ENCODE data around the gene VAV3. TPM values are rescaled to one million over a fixed set of nuclear protein-coding genes. Genes with fewer than 3 reads are reported as not detected.

Gene VAV3
- total RNA-seq, 2 experiments from 2014 or later = 2.3 to 8.3 TPM

GRCh38 chr1:107927820-107928219 lies 37.2 kb downstream of the VAV3 start:
- no peaks in the 10 kb centered on the region for H3K9me2 ChIP-seq (ENCODE audit: insufficient read depth, low read length)
- CTCF ChIA-PET (ENCODE audit: unreplicated experiment) = interaction anchor here (0.7 kb wide), 1 partner anchor 34 kb away, joined by 3 read pairs; no protein-coding TSS in a partner anchor
- H3K36me3 ChIP-seq (ENCODE audit: insufficient read depth, low read length) = no peaks in the 10 kb centered on the region
- TF ChIP-seq EZH2phosphoT487 (IDR thresholded peaks at IDR 0.05; ENCODE audit: borderline replicate concordance, low read depth, low read length) = no peak
- TF ChIP-seq, protein P1, sequence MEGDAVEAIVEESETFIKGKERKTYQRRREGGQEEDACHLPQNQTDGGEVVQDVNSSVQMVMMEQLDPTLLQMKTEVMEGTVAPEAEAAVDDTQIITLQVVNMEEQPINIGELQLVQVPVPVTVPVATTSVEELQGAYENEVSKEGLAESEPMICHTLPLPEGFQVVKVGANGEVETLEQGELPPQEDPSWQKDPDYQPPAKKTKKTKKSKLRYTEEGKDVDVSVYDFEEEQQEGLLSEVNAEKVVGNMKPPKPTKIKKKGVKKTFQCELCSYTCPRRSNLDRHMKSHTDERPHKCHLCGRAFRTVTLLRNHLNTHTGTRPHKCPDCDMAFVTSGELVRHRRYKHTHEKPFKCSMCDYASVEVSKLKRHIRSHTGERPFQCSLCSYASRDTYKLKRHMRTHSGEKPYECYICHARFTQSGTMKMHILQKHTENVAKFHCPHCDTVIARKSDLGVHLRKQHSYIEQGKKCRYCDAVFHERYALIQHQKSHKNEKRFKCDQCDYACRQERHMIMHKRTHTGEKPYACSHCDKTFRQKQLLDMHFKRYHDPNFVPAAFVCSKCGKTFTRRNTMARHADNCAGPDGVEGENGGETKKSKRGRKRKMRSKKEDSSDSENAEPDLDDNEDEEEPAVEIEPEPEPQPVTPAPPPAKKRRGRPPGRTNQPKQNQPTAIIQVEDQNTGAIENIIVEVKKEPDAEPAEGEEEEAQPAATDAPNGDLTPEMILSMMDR (conservative IDR thresholded peaks at IDR 0.05; ENCODE audit: low read length) = no peak
- H3K79me2 ChIP-seq (ENCODE audit: insufficient read depth, low read depth, low read length) = no peaks in the 10 kb centered on the region
- intact Hi-C loops (cut with micrococcal nuclease; ENCODE audit: unreplicated experiment) = loop anchor here (5.0 kb wide), 1 partner anchor 49 kb away; no protein-coding TSS in a partner anchor
- no peak overlapping the region for H3K4me3 ChIP-seq (ENCODE audit: low read depth, low read length, poor library complexity, severe bottlenecking)
- H3K4me2 ChIP-seq (ENCODE audit: low read length) = no peak overlapping the region
- H4K20me1 ChIP-seq (ENCODE audit: insufficient read depth, low read length) = no peaks in the 10 kb centered on the region
- no peaks in the 10 kb centered on the region; the same call in 1 of the 2 replicates for H3K9me3 ChIP-seq (ENCODE audit: low read length)
- H3K4me1 ChIP-seq (ENCODE audit: insufficient read depth, low read length, poor library complexity, severe bottlenecking) = peaks cover 4% of the 10 kb centered on the region
- BruUV-seq (replicated peaks) = no TSS peak
- H2AFZ ChIP-seq (ENCODE audit: low read length) = no peak overlapping the region
- POLR2A ChIA-PET = interaction anchor here (1.4 kb wide), 1 partner anchor 20 kb away, joined by 3 read pairs; no protein-coding TSS in a partner anchor
- DNase-seq (ENCODE audit: low spot score) = no peak
- H3K27ac ChIP-seq (ENCODE audit: low read depth, low read length, poor library complexity, severe bottlenecking) = no peak overlapping the region

DNA sequence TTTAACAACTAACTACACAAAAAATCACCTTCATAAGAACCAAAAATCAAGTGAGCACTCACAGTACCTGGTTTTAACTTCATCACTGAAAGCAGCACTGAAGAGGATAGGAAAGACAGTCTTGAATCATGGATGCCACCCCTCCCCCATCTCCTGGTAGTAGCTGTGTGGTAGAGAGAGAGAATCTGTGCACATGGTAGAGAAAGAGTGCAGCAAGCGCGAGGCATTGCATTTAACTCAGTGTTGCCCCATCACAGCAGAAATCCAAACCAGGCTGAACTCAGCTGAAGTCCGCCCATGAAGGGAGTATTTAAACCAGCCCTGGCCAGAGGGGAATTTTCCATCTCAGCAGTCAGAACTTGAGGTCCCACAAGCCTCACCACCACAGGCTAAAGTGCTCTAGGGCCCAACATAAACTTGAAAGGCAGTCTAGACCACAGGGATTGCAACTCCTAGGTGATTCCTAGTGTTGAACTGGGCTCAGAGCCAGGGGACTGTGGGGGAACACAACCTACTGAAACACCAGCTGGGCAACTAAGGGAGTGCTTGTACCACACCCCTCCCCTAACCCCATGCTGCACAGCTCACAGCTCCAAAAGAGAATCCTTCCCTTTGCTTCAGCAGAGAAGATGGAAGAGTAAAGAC lies 38.4 kb downstream of the VAV3 start:
- intact Hi-C loops (cut with micrococcal nuclease; ENCODE audit: unreplicated experiment) = loop anchor here (5.0 kb wide), 1 partner anchor 51 kb away; no protein-coding TSS in a partner anchor
- Histone ChIP-seq H2AFZ (ENCODE audit: low read length) (no peak overlapping the region), H3K9me2 (ENCODE audit: insufficient read depth, low read length) (no peaks in the 10 kb centered on the region), H3K79me2 (ENCODE audit: insufficient read depth, low read depth, low read length) (no peaks in the 10 kb centered on the region), H3K4me3 (ENCODE audit: low read depth, low read length, poor library complexity, severe bottlenecking) (no peak overlapping the region), H3K4me1 (ENCODE audit: insufficient read depth, low read length, poor library complexity, severe bottlenecking) (no peaks in the 10 kb centered on the region), H3K27ac (ENCODE audit: low read depth, low read length, poor library complexity, severe bottlenecking) (no peak overlapping the region), H3K9me3 (ENCODE audit: low read length) (no peaks in the 10 kb centered on the region), H3K36me3 (ENCODE audit: insufficient read depth, low read length) (no peaks in the 10 kb centered on the region), H3K4me2 (ENCODE audit: low read length) (no peak overlapping the region), H4K20me1 (ENCODE audit: insufficient read depth, low read length) (no peaks in the 10 kb centered on the region)
- DNase-seq (ENCODE audit: low spot score) = no peak
- no TSS peak for BruUV-seq (replicated peaks)
- no peak for TF ChIP-seq EZH2phosphoT487 (IDR thresholded peaks at IDR 0.05; ENCODE audit: borderline replicate concordance, low read depth, low read length)
- TF ChIP-seq, protein P1 (conservative IDR thresholded peaks at IDR 0.05; ENCODE audit: low read length) = no peak
- POLR2A ChIA-PET = interaction anchor here (0.6 to 1.4 kb wide), 3 partner anchors 19 to 63 kb away, joined by 3 read pairs; no protein-coding TSS in a partner anchor
- CTCF ChIA-PET (ENCODE audit: unreplicated experiment) = no interaction called here

DNA sequence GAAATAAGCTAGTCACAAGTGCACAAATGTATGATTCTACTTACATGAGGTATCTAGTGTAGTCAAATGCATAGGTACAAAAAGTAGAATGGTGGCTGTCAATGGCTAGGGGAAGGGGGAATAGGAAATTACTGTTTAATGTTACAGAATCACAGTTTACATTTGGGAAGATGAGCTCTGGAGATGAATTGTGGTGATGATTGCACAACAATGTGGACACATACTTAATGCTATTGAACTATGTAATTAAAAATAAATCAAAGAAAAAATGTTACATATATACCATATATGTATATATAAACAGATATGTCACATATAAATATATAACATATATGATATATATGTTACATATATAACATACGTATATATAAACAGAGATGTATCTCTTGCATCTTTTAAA lies 39.4 kb downstream of the VAV3 start:
- Histone ChIP-seq H2AFZ (ENCODE audit: low read length) (no peak overlapping the region), H3K9me2 (ENCODE audit: insufficient read depth, low read length) (no peaks in the 10 kb centered on the region), H4K20me1 (ENCODE audit: insufficient read depth, low read length) (no peaks in the 10 kb centered on the region), H3K9me3 (ENCODE audit: low read length) (no peaks in the 10 kb centered on the region), H3K4me1 (ENCODE audit: insufficient read depth, low read length, poor library complexity, severe bottlenecking) (no peaks in the 10 kb centered on the region), H3K4me2 (ENCODE audit: low read length) (no peak overlapping the region), H3K79me2 (ENCODE audit: insufficient read depth, low read depth, low read length) (no peaks in the 10 kb centered on the region), H3K27ac (ENCODE audit: low read depth, low read length, poor library complexity, severe bottlenecking) (no peak overlapping the region), H3K36me3 (ENCODE audit: insufficient read depth, low read length) (no peaks in the 10 kb centered on the region), H3K4me3 (ENCODE audit: low read depth, low read length, poor library complexity, severe bottlenecking) (no peak overlapping the region)
- BruUV-seq (replicated peaks) = no TSS peak
- CTCF ChIA-PET (ENCODE audit: unreplicated experiment) = no interaction called here
- TF ChIP-seq, protein P1 (conservative IDR thresholded peaks at IDR 0.05; ENCODE audit: low read length) = no peak
- TF ChIP-seq EZH2phosphoT487 (IDR thresholded peaks at IDR 0.05; ENCODE audit: borderline replicate concordance, low read depth, low read length) = no peak
- intact Hi-C loops (cut with micrococcal nuclease; ENCODE audit: unreplicated experiment) = loop anchor here (5.0 kb wide), 1 partner anchor 52 kb away; no protein-coding TSS in a partner anchor
- DNase-seq (ENCODE audit: low spot score) = no peak
- POLR2A ChIA-PET = interaction anchor here (1.3 to 2.2 kb wide), 3 partner anchors 8 to 39 kb away, joined by 3 to 11 read pairs (median 7); no protein-coding TSS in a partner anchor

Data from OCI-LY7 (cell line).